Renal cortex interstitium (tissue), 11 donors: ENCODE results near the gene RANBP10. TPM values are rescaled to one million over a fixed set of nuclear protein-coding genes. Genes with fewer than 3 reads are reported as not detected.
"Not testable (repeated sequence)": the region's sequence is repeated elsewhere in the genome, so short reads cannot be mapped to it uniquely, and the experiment has no call there.

ENCODE experiments used
- DNase-seq, 11 donors: peaks; one replicate each; pipeline ENCODE4 v3.0.0-alpha.2; 2013; ENCODE audit warnings: low read depth in 9 of 11, low spot score in 4 of 11; ENCODE audit errors: extremely low read depth in 1 of 11
- polyA plus RNA-seq, 3 donors: library from polyadenylated mRNA; unstranded; fragments of 120-200 nt; gene quantifications; one replicate each; pipeline ENCODE4 v1.2.1, GENCODE V29; 2013; ENCODE audit not compliant: insufficient read length in 3 of 3

Gene RANBP10
- polyA plus RNA-seq, 3 donors, result 22.7 to 30.4 (median 25.2) TPM

DNA sequence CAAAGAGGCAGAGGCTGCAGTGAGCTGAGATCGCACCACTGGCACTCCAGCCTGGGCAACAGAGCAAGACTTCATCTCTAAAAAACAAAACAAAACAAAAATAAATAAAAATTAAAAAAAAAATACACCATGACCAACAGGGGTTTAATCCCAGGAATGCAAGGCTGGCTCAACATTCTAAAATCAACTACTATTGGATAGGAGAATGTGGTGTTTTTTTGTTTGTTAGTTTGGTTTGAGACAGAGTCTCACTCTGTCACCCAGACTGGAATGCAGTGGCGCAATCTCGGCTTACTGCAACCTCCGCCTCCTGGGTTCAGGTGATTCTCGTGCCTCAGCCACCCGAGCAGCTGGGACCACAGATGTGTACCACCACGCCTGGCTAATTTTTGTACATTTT, 107.1 kb downstream of the RANBP10 start:
- no peak for DNase-seq

DNA sequence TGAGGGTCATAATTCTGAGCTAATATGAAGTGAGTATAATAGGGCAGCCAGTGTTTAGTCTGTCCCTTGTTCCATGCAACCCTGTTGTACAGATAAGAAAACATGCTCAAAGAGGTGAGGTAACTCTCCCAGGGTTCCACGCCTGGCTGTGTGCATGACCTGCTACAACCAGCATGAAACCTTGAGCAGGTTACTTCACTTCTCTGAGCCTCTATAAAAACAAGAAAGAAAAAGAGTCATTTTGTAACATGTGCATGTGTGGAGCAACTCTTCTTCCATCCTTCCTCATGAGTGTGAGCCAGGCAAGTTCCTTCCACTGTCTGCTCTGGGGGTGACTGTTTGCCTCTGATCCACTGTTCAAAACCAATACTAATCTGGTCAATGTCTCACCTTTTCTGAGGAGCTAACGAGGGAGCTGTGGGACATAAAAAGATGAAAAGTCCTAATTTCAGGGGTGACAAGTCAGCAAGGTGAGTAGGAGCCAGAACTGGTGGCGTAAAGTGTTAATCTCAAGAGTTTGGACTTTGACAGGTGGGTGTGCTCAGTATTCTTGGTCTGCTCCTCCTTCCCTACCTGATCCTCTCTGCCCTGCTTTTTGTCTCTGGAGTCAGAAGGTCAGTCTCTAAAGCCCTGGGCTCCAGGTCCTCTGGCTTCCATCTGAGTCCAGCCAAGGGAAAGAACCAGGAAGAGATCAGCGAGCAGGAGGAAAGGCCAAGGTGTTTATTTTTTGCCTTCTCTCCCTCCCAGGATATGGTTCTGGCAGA, 108.8 kb downstream of the RANBP10 start:
- no peak for DNase-seq

DNA sequence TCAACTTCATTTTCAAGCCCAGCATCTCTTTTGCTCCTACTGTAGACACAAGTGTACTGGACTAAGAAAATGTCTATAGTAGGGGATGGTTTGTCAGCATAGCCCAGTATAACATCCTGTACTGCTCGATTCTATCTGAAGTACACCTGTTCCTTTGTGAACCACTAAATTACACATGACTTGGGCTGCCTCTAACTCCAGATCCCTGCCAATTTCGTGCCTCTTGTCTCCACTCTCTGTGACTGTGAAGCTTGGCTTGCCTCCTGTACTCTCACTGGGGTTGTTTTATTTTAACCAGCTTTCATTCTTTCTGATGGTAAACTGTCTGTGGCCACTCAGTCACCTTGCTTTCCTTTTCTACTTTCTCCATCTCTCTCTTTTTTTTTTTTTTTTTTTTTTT, 111.7 kb downstream of the RANBP10 start:
- DNase-seq, result no peak

DNA sequence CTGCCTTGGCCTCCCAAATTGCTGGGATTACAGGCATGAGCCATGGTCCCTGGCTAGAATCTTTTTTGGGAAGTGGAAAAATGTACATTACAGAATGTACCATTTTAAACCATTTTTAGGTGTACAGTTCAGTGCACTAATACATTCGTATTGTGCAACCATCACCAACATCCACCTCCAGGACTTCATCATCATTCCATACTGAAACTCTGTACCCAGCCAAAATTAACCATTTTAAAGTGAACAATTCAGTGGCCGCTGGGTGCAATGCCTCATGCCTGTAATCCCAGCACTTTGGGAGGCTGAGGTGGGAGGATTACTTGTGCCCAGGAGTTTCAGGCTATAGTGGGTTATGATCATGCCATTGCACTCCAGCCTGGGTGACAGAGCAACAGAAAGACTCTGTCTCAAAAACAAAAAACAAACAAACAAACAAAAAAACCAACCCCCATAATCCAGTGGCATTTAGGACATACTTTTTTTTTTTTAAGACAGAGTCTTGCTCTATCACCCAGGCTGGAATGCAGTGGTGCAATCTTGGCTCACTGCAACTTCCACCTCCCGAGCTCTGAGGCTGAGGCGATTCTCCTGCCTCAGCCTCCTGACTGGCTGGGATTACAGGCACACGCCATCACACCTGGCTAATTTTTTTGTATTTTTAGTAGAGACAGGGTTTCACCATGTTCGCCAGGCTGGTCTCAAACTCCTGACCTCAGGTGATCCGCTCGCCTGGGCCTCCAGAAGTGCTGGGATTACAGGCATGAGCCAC, 112.7 kb downstream of the RANBP10 start:
- not testable (repeated sequence) for DNase-seq

DNA sequence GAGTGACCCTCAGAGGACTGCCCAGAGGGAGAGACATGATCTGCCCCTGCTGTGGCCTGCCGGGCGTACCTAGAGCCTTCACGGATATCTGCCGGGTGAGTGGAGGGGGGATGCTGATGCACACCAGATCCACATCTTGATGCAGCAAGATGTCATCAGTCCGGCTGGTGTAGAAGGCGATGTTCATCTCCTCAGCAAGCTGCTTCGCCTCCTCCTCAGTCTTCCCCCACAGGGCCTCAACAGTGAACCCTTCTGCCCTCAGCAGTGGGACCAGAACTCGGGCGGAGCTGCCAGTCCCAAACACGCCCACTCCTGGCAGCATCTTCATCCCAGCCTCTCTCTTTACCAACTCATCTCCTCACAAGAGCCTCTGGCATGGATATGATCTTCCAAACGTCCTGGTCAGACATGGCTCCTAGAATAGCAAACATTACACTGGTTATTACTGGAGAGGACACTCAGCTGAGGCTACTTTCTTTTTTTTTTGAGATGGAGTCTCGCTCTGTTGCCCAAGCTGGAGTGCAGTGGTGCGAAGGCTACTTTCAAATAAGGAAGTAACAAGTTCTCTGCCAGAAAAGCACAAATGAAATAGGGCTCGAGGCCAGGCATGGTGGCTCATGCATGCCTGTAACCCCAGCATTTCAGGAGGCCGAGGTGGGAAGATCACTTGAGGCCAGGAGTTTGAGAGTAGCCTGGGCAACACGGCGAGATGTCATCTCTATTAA, 120.8 kb downstream of the RANBP10 start:
- DNase-seq, result no peak

DNA sequence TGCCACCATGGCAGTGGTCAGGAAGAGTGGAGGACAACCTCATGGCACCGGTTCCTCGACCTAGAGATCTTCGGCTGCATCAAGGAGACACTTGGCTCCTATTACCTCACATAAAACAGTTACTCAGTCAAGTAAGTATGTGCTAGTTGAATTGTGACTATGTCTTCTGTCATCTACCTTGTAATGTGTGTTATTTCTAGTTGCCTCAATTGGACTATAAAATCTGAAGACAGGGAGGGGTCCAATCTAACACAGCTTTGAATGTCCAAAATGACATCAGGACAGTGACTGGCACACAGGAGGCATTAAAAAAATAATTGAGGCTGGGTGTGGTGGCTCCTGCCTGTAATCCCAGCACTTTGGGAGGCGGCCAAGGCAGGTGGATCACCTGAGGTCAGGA, 122.6 kb downstream of the RANBP10 start:
- no peak for DNase-seq

DNA sequence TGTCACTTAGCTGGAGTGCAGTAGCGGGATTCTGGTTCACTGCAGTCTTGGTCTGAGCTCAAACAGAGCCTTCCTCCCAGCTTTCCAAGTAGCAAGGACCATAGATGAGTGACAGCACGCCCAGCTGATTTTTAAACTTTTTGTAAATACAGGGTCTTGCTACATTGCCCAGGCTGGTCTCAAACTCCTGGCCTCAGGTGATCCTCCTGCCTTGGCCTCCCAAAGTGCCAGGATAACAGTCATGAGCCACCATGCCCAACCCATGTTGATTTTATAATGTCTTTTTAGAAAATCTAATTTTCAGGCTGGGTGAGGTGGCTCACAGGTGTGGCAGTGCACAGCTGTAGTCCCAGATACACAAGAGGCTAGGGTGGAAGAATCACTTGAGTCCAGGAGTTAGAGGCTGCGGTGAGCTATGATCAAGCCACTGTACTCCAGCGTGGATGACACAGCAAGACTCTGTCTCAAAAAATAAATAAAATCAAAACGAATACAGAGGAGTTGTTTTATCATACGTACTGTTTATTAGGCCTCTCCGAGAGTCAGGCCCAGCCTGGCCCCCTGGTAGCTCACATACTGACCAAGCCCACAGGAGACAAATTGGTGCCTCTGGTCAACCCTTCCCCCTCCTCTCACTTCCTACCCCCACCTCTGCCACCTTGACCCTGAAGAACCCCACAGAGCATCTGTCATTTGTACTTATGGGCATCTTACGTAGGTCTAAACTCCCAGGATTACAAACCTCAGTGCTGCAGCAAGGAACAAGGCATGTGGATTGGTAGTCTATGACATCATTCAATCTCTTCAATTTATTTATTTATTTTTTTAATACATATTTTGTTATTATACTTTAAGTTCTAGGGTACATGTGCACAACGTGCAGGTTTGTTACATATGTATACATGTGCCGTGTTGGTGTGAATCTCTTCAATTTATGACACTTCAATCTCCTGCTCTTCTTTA, 126.1 kb downstream of the RANBP10 start:
- no peak for DNase-seq

DNA sequence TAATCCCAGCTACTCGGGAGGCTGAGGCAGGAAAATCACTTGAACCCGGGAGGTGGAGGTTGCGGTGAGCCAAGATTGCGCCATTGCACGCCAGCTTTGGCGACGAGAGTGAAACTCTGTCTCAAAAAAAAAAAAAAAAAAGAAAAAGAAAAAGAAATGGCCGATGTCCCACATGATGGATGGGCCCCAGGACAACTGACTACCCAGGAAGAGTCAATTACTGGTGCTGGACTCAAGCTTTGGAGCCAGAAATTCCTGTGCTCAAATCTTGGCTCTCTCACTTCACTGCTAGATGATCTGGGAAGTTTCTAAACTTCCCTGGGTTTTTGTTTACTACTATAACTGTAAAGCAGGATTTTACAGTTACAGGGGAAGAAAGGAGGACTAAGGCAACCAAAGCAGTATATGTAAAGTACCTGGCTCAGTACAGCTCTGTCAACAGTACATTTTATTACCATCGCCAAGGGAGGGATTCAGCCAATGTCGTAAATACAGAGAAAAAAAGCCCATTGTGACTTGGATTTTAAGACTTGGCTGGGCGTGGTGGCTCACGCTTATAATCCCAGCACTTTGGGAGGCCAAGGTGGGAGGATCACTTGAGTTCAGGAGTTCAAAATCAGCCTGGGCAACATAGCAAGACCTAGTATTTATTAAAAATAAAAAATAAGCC, 127.9 kb downstream of the RANBP10 start:
- DNase-seq, result no peak

DNA sequence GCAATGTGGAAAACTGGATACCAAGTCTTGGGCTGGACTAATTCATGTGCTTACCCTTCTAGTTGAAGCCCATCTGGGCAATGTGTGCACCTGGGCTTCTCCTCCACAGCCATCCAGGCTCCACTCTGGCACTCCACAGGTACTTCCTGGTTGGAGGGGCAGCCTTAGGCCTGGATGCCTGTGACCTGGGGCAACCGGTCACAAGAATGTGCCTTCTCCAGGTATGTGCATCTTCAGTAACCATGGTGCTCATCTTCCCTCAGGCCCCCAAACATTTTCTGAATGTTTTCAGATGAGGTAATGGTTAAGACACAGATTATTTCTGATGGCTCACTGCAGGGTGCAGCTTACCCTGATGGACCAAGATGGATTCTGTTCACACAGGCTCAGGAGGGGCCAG, 128.6 kb downstream of the RANBP10 start:
- no peak for DNase-seq

DNA sequence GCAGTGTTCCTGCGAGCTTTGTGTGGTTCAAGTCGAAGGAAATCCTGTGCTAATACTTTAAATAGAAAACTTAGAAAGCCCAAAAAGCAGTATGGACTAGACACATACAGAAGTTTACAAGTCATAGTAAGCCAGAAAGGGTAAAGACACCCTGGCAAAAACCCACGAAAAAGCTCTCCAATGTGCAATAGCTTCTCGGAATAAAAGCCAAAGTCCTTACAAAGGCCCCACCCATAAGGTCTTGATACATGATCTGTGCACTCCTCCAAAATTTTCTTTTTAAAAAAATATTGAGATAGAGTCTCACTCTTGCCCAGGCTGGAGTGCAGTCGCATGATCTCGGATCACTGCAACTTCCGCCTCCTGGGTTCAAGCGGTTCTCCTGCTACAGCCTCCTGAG, 129.4 kb downstream of the RANBP10 start:
- DNase-seq, result no peak

DNA sequence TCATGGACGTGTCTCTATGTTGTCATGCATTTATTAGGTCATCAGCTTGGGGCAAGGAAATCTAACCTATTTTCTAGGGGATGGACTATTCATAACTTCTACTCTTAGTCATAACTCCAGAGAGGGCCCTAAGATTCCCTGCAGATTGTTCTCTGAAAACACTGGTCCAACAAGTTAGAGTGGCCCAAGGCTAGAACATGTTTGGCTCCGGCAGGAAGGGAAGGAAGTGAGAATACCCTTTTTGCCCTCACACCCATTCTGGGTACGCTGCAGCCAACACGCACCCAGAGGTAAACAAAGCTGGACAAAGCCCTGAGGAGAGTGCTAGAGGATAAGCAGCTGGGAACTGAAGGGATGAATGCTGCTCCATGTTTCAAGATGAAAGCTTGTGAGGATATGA, 129.8 kb downstream of the RANBP10 start:
- DNase-seq, result no peak

DNA sequence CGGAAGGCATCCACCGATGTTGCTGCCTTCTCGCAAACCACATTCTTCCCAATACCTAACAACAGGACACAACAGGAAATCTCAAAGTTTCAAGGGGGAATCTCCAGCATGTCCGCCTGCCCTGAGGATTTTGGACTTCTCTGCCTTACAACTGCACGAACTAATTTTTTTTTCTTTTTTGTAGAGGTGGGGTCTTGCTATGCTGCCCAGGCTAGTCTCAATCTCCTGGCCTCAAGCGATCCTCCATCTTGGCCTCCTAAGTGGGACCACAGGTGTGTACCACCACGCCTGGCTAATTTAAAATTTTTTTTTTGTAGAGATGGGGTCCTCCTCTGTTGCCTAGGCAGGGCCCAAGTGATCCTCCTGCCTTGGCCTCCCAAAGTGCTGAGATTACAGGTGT, 130.4 kb downstream of the RANBP10 start:
- no peak for DNase-seq

DNA sequence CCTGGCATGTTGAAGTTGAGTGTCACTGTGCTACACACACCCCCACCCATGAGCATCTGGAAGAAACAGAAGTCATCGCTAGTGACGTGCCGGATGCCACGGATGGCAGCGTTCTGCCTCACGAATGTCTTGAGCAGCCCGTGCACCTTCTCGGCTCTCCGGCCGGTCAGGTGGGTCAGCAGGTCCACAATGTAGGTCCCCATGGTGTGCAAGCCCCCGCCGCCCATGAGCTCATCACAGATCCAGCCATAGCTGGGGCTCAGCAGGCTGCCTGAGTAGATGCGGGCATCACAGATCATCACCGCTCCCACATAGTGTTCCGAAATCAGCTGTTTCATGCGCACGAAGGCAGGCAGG, 130.8 kb downstream of the RANBP10 start:
- DNase-seq, result no peak

DNA sequence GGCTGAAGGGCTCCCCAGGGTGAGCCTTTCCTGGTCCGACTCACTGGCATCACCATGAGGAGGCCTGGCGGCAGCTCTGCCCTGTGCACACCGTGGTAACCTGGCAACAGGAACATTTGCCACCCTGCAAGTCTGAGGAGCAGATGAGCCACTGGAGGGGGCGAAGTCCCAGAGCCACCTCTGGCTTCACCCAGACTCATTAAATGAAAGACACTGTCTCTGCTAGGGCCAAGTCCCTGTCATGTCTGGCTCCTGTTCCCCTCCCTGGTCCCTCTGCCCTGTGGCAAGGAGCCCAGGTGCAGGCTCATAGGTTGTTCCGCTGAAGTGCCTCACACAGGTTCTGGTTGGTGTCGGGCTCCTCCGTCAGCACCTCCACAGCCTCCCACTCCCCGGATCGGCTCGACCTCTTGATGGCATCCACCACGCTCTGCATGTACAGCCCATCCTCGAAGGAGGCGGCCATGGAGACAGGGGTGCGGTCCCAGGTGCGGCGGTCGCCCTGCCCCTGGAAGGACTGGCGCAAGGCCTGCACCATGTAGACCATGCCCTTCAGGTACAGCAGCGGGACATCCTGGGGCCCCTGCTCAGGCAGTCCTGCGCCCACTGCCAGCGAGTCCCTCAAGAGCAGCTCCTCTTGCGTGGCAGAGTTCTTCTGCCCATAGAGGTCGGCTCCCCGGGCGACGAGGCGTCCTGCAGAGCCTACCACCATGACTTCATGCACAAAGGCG, 131.3 kb downstream of the RANBP10 start:
- no peak for DNase-seq

DNA sequence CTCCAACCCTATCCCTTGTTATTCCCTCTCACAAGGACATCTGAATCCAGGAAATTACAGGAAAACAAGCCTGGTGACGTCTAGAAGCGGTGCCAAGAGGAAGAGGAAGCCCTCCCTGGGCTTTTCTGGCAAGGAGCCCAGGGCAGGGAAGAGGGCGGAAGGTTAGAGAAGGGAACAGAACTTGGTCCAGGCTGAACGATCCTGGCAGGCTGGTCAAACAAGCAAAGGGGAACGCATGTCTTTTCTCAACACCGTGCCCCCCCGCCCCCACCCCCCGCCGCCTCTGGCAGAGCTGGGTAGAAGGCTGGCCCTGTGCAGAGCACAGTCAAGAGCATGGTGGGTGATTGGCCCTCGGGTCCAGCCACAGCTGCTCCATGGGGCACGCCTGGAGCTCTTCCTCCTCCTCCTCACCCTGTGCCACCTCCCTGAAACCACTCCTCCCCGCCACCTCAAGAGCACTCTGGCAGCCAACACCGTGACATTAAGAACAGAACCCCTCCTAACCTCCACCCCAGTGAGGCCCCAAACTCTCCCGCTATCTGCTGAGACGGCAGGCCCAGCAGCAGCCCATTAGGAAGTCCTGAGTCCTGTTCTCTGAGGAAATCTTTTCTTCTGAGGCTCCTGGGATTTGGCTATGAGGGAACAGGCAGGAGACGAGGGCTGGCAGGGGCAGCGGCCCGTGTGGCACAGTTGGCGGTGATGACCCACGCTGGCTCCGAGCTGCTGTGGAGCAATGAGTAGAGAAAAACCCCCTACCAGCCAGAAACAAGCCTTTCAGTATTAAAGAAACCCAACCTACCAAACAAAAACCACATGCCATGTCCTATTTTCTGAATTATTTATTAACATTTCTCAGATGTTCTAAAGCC, 132.4 kb downstream of the RANBP10 start:
- DNase-seq, result no peak
